ENCODE measurements around the gene LKAAEAR1. TPM values are rescaled to one million over a fixed set of nuclear protein-coding genes. Genes with fewer than 3 reads are reported as not detected.
A peak's percentile ranks its signal among the peaks of the same experiment; 100 is the strongest.

LKAAEAR1 gene
- total and polyA plus RNA-seq, 2 experiments from 2014 or later = 1.8 TPM; not detected in 1

- TF ChIP-seq, protein P1, sequence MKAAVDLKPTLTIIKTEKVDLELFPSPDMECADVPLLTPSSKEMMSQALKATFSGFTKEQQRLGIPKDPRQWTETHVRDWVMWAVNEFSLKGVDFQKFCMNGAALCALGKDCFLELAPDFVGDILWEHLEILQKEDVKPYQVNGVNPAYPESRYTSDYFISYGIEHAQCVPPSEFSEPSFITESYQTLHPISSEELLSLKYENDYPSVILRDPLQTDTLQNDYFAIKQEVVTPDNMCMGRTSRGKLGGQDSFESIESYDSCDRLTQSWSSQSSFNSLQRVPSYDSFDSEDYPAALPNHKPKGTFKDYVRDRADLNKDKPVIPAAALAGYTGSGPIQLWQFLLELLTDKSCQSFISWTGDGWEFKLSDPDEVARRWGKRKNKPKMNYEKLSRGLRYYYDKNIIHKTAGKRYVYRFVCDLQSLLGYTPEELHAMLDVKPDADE (IDR thresholded peaks at IDR 0.05) = no peak
- TF ChIP-seq ZNF114 (CRISPR knock-in tag; IDR thresholded peaks at IDR 0.05) (no peak), EZH2 (IDR thresholded peaks at IDR 0.05; ENCODE audit: low read depth, unreplicated experiment) (no peak), JUNB (IDR thresholded peaks at IDR 0.05; ENCODE audit: unreplicated experiment) (no peak)
Measured at GRCh38 chr20:64067005-64067632, 17.1 kb downstream of the LKAAEAR1 start (continued).

GRCh38 chr20:64065974-64066343, 18.2 kb downstream of the LKAAEAR1 start:
- H3K4me2 ChIP-seq = no peak overlapping the region
- TF ChIP-seq, protein P2, sequence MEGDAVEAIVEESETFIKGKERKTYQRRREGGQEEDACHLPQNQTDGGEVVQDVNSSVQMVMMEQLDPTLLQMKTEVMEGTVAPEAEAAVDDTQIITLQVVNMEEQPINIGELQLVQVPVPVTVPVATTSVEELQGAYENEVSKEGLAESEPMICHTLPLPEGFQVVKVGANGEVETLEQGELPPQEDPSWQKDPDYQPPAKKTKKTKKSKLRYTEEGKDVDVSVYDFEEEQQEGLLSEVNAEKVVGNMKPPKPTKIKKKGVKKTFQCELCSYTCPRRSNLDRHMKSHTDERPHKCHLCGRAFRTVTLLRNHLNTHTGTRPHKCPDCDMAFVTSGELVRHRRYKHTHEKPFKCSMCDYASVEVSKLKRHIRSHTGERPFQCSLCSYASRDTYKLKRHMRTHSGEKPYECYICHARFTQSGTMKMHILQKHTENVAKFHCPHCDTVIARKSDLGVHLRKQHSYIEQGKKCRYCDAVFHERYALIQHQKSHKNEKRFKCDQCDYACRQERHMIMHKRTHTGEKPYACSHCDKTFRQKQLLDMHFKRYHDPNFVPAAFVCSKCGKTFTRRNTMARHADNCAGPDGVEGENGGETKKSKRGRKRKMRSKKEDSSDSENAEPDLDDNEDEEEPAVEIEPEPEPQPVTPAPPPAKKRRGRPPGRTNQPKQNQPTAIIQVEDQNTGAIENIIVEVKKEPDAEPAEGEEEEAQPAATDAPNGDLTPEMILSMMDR (conservative IDR thresholded peaks at IDR 0.05; ENCODE audit: low read depth in 2 of 2) = no peak
- TF ChIP-seq, protein P3, sequence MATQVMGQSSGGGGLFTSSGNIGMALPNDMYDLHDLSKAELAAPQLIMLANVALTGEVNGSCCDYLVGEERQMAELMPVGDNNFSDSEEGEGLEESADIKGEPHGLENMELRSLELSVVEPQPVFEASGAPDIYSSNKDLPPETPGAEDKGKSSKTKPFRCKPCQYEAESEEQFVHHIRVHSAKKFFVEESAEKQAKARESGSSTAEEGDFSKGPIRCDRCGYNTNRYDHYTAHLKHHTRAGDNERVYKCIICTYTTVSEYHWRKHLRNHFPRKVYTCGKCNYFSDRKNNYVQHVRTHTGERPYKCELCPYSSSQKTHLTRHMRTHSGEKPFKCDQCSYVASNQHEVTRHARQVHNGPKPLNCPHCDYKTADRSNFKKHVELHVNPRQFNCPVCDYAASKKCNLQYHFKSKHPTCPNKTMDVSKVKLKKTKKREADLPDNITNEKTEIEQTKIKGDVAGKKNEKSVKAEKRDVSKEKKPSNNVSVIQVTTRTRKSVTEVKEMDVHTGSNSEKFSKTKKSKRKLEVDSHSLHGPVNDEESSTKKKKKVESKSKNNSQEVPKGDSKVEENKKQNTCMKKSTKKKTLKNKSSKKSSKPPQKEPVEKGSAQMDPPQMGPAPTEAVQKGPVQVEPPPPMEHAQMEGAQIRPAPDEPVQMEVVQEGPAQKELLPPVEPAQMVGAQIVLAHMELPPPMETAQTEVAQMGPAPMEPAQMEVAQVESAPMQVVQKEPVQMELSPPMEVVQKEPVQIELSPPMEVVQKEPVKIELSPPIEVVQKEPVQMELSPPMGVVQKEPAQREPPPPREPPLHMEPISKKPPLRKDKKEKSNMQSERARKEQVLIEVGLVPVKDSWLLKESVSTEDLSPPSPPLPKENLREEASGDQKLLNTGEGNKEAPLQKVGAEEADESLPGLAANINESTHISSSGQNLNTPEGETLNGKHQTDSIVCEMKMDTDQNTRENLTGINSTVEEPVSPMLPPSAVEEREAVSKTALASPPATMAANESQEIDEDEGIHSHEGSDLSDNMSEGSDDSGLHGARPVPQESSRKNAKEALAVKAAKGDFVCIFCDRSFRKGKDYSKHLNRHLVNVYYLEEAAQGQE (IDR thresholded peaks at IDR 0.05; ENCODE audit: unreplicated experiment) = no peak
- TF ChIP-seq STAT1 (IDR thresholded peaks at IDR 0.05; ENCODE audit: unreplicated experiment) (no peak), NANOG (IDR thresholded peaks at IDR 0.05; ENCODE audit: borderline replicate concordance) (no peak), JUNB (IDR thresholded peaks at IDR 0.05; ENCODE audit: unreplicated experiment) (no peak), ZNF114 (CRISPR knock-in tag; IDR thresholded peaks at IDR 0.05) (no peak), EZH2phosphoT487 (IDR thresholded peaks at IDR 0.05; ENCODE audit: unreplicated experiment) (no peak), EZH2 (IDR thresholded peaks at IDR 0.05; ENCODE audit: low read depth, unreplicated experiment) (no peak), POLR2AphosphoS5 (IDR thresholded peaks at IDR 0.05; ENCODE audit: low read depth) (no peak)
- TF ChIP-seq, protein P1 (IDR thresholded peaks at IDR 0.05) = no peak
- no peak overlapping the region; the same call in 1 of the 2 replicates for H3K27ac Mint-ChIP-seq

More at GRCh38 chr20:64065974-64066343, 18.2 kb downstream of the LKAAEAR1 start:
- ATAC-seq (peak; percentile 15), DNase-seq (ENCODE audit: low spot score) (peak; percentile 70)
- Histone ChIP-seq H3K9me2 (ENCODE audit: insufficient read depth) (no peaks in the 10 kb centered on the region), H3K36me3 (ENCODE audit: insufficient read depth) (no peaks in the 10 kb centered on the region), H3K27me3 (ENCODE audit: insufficient read depth) (no peaks in the 10 kb centered on the region), H3F3A (replicated peaks; ENCODE audit: low read depth) (peaks cover 6% of the 10 kb centered on the region; the same call in 1 of the 2 replicates), H4K20me1 (replicated peaks; ENCODE audit: insufficient read depth) (no peaks in the 10 kb centered on the region), H2AFZ (no peak overlapping the region), H3K79me2 (replicated peaks; ENCODE audit: insufficient read depth) (no peaks in the 10 kb centered on the region), H3K27ac (ENCODE audit: low read depth) (no peak overlapping the region), H3K4me3 (no peak overlapping the region), H3K4me1 (ENCODE audit: insufficient read depth) (peaks cover 17% of the 10 kb centered on the region; the same call in 1 of the 2 replicates)
- peaks cover 34% of the 10 kb centered on the region for H3K4me1 Mint-ChIP-seq
- H3K27me3 Mint-ChIP-seq (ENCODE audit: insufficient read depth, low read depth, poor library complexity) = peaks cover 13% of the 10 kb centered on the region
- H3K9me3 Mint-ChIP-seq = no peaks in the 10 kb centered on the region
- H3K36me3 Mint-ChIP-seq (ENCODE audit: low read depth) = no peaks in the 10 kb centered on the region
- H3K4me3 Mint-ChIP-seq = peak overlapping the region; percentile 17; the same call in 1 of the 3 replicates
